22Rv1 (cell line): ENCODE data around the gene RBM12.
"Not testable (repeated sequence)": the region's sequence is repeated elsewhere in the genome, so short reads cannot be mapped to it uniquely, and the experiment has no call there.

Experiments used
- H3K27ac ChIP-seq: fragments of 450-650 bp; 2 replicates; pipeline ENCODE4 v1.5.1; 2017
- CTCF ChIP-seq: fragments of 450-650 bp; IDR thresholded peaks from 2 replicates; pipeline ENCODE4 v1.5.1; 2017; ENCODE audit warnings: mild to moderate bottlenecking
- ZFX ChIP-seq: fragments of 450-650 bp; IDR thresholded peaks from 2 replicates; pipeline ENCODE4 v1.6.1; 2017; ENCODE audit warnings: antibody characterized with exemption, borderline replicate concordance

The RBM12 gene

GRCh38 chr20:35709259-35709658, 44.6 kb upstream of the RBM12 start:
- no peak overlapping the region for H3K27ac ChIP-seq
- TF ChIP-seq CTCF (no peak), ZFX (no peak)

- H3K27ac ChIP-seq, result no peak overlapping the region
- TF ChIP-seq ZFX (no peak), CTCF (no peak)
These were observed 43.8 kb upstream of the RBM12 start for GRCh38 chr20:35708502-35708901.

GRCh38 chr20:35706591-35707529, 42.2 kb upstream of the RBM12 start:
- H3K27ac ChIP-seq, result not testable (repeated sequence)

GRCh38 chr20:35705894-35706293, 41.2 kb upstream of the RBM12 start:
- H3K27ac ChIP-seq, result not testable (repeated sequence)

DNA sequence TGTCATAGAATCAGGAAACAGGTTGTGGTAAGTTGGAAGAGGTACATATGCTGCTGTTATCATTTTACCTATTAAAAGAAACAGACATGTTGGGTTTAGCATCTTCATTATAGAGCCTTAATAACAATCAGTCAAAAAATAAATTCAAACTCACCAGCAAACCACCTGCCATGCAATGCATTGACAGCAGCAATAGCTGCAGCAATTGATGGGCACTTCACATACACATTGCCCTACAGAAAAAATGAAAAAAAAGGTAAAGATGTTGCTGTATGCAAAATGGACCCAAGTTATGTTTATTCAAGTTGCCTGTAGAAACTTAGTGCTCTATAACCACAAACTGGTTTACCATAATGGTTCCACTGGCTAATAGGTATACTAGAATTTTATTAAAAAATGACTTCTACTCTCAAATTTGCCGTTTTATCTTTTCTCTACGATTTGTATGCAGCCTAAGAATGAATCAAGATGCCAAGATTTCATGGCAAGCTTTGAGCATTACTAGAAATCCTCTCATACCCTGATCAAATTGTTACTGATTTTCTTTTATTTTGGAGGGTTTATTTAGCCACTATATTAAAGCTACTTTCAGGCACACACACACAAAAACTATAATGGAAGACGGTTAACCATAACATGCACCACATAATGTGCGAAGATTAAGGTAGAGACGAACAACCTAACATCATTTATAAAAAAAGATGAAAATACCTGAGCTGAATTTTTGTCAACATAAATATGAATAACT, 40.0 kb upstream of the RBM12 start:
- no peak overlapping the region for H3K27ac ChIP-seq
- TF ChIP-seq CTCF, result no peak
- no peak for TF ChIP-seq ZFX

DNA sequence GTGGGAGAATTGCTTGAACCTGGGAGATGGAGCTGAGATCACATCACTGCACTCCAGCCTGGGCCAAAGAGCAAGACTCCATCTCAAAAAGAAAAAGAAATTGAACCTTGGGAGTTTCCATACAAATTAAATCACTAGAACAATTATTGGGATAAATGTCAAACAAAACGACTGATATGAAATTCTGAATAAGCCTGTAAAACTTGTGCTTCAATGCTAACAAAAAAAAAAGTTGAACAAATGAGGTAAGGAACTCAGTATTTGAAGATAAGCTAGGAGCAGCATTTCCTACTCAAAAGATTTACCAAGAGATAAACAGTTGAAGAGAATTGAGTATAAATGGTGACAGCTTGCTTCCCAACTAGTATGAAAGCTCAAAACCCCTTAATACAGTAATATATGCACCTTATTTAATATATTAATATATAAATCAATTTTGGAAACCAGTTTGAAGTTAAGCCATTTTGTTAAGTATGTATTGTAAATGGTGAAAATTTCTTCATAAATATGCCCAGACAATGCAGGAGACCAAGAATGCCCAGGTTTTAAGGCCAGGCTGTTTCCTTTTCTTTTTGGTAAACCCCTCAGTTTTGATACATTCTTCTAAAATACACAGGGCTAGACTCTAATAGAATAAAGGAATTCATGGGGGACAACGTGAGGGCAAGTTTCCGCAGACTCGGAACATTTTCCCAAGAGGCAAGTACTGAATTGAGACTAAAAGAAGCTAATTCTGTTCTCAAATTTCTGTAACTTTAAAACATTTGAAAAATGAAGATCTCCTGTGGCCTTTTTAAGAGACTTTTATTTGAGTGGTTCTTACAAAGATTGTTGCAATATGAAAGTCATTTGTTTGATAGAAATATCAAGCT, 38.4 kb upstream of the RBM12 start:
- TF ChIP-seq ZFX (no peak), CTCF (no peak)
- H3K27ac ChIP-seq, result peak overlapping the region; percentile 90

GRCh38 chr20:35702051-35702823, 37.5 kb upstream of the RBM12 start:
- peak overlapping the region; percentile 90 for H3K27ac ChIP-seq
- no peak for TF ChIP-seq ZFX
- TF ChIP-seq CTCF, result no peak
